Skeletal muscle satellite cell (primary cell): ENCODE results near the gene CFAP126. TPM values are rescaled to one million over a fixed set of nuclear protein-coding genes. Genes with fewer than 3 reads are reported as not detected.
"Not testable (repeated sequence)": the region's sequence is repeated elsewhere in the genome, so short reads cannot be mapped to it uniquely, and the experiment has no call there.

Experiments used
- H3K27me3 ChIP-seq: 2 replicates; pipeline ENCODE4 v1.7.0; 2013; ENCODE audit warnings: low read length; ENCODE audit not compliant: control insufficient read depth, insufficient read depth
- H3K36me3 ChIP-seq: 2 replicates; pipeline ENCODE4 v1.7.0; 2013; ENCODE audit warnings: mild to moderate bottlenecking, control low read depth, low read length; ENCODE audit not compliant: insufficient read depth
- H3K4me1 ChIP-seq: 2 replicates; pipeline ENCODE4 v1.7.0; 2013; ENCODE audit warnings: low read length; ENCODE audit not compliant: control insufficient read depth, insufficient read depth
- H3K4me2 ChIP-seq: 2 replicates; pipeline ENCODE4 v1.7.0; 2013; ENCODE audit warnings: mild to moderate bottlenecking, low read length
- H3K4me3 ChIP-seq: 2 replicates; pipeline ENCODE4 v1.7.0; 2013; ENCODE audit warnings: low read length
- H3K9ac ChIP-seq: 2 replicates; pipeline ENCODE4 v1.7.0; 2013; ENCODE audit warnings: mild to moderate bottlenecking, low read depth, low read length, moderate library complexity
- H3K9me3 ChIP-seq: replicated peaks from 2 replicates; pipeline ENCODE4 v1.7.0; 2013; ENCODE audit warnings: mild to moderate bottlenecking, control low read depth, low read length
- total RNA-seq: library from RNA; depleted of rRNA; stranded (reverse); fragments of >200 nt; gene quantifications from 2 replicates; pipeline ENCODE4 v1.2.3, GENCODE V29; 2012; rRNA removed

Gene CFAP126
- not detected in 2 replicates for total RNA-seq

DNA sequence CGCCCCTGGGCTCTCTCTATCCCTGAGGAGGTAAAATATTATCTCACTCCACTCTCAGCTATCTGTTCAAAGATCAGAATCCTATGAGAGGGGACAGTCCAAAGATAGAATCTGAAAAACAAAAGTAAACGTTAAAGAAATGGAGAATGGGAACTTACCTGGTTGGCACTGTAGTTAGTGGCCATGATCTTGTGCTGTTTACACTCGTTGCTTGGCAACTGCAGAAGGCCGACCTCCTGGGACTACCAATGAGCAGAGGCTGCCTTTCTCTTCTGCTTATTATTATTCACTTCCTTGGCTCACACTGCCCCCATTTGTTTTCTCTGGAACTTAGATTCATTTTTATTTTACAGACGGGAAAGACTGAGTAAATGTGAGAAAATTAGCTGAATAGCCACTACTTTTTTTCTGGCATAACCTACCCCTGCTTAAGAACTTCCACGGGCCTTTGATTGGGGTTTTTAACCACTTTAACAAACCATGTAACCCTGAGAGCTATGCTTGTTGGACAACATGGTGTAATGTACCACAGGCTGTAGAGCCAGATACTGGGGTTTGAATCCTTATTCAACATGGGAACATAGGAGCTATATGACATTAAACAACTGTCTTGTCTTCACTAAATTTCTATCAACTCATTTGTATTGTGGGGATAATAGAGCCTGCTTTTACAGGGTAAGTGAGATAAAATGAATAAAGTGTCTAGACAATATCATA, at the start of gene CFAP126:
Gene CFAP126 (minus strand): TSS at position 193 of the 717 bp plus-strand sequence. CDS start 8 bp downstream, at position 185.
- Histone ChIP-seq H3K4me1 (no peaks in the 10 kb centered on the region), H3K4me2 (no peak within 1 kb of the TSS), H3K36me3 (peaks cover 13% of the 10 kb centered on the region), H3K27me3 (no peaks in the 10 kb centered on the region), H3K9ac (no peak within 1 kb of the TSS), H3K9me3 (no peaks in the 10 kb centered on the region), H3K4me3 (no peak within 1 kb of the TSS)

DNA sequence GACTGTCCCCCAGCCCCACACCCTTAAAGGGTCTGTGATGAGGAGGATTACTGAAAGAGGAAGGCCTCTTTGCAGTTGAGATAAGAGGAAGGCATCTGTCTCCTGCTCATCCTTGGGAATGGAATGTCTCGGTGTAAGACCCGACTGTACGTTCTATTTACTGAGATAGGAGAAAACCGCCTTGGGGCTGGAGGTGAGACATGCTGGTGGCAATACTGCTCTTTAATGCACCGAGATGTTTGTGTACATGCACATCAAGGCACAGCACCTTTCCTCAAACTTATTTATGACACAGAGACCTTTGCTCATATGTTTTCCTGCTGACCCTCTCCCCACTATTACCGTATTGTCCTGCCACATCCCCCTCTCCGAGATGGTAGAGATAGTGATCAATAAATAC, 45.4 kb upstream of the CFAP126 start:
- H3K36me3 ChIP-seq, H3K4me3 ChIP-seq, H3K9me3 ChIP-seq, H3K4me1 ChIP-seq, H3K27me3 ChIP-seq, H3K4me2 ChIP-seq, H3K9ac ChIP-seq: not testable (repeated sequence)

DNA sequence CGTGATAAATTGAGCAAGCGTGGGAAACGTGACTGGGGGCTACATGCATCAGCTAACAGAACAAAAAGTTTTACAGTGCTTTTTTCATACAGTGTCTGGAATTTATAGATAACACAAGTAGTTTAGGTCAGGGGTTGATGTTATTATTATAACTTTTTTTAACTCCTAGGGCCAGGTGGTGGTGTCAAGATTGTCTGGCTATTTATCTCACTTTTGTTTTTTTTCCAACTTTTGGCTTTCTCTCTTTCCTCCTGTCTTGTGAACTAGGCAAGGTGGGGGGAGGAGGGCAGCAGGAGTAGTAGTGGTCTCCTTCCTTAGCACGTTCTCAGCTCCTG, 42.9 kb upstream of the CFAP126 start:
- H3K9me3 ChIP-seq, H3K27me3 ChIP-seq, H3K9ac ChIP-seq, H3K4me1 ChIP-seq, H3K4me2 ChIP-seq, H3K36me3 ChIP-seq, H3K4me3 ChIP-seq: not testable (repeated sequence)

GRCh38 chr1:161409848-161410635, 42.4 kb upstream of the CFAP126 start:
- H3K4me2 ChIP-seq, H3K36me3 ChIP-seq, H3K4me1 ChIP-seq, H3K27me3 ChIP-seq, H3K4me3 ChIP-seq, H3K9ac ChIP-seq, H3K9me3 ChIP-seq: not testable (repeated sequence)

DNA sequence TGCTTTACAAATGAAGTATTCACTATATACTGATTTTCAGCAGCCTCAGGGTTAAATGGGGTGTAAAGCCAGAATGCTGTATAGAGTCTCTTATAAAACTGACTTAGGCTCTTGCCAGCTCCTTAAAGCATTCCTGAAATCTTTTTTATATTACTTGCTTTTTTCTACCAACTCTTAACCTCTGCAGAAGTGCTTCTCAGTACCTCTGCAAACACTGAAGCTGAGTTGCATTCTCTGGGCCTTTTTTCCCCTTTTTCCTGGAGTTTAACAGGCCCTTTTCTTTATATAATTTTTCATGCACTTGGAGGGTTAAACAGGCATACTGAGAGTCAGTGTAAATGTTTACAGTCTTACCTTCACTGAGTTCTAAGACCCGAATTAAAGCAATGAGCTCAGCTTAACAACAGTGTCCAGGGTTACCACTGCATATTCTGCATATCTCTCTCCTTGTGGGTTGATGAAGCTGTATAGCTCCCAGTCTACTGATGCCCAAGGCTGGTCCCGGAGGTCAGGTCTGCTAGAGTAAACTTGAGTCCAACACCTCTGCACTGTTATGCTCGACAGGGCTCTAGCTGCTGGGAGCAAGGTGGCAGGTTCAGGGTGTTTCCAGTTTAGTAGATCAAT, 40.9 kb upstream of the CFAP126 start:
- Histone ChIP-seq H3K9ac (no peak overlapping the region), H3K27me3 (no peaks in the 10 kb centered on the region), H3K4me2 (no peak overlapping the region), H3K4me1 (no peaks in the 10 kb centered on the region), H3K36me3 (no peaks in the 10 kb centered on the region), H3K9me3 (no peaks in the 10 kb centered on the region), H3K4me3 (no peak overlapping the region)

- Histone ChIP-seq H3K9me3 (no peaks in the 10 kb centered on the region), H3K36me3 (no peaks in the 10 kb centered on the region), H3K9ac (no peak overlapping the region), H3K4me1 (no peaks in the 10 kb centered on the region), H3K4me3 (no peak overlapping the region), H3K27me3 (no peaks in the 10 kb centered on the region), H3K4me2 (no peak overlapping the region)
Measured at GRCh38 chr1:161407451-161407985, 39.8 kb upstream of the CFAP126 start.

DNA sequence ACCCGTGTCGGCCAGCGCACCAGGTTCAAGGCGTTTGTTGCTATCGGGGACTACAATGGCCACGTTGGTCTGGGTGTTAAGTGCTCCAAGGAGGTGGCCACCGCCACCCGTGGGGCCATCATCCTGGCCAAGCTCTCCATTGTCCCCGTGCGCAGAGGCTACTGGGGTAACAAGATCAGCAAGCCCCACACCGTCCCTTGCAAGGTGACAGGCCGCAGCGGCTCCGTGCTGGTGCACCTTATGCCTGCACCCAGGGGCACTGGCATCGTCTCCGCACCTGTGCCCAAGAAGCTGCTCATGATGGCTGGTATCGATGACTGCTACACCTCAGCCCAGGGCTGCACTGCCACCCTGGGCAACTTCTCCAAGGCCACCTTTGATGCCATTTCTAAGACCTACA, 38.9 kb upstream of the CFAP126 start:
- not testable (repeated sequence) for H3K4me1 ChIP-seq, H3K9me3 ChIP-seq, H3K9ac ChIP-seq, H3K4me3 ChIP-seq, H3K27me3 ChIP-seq, H3K36me3 ChIP-seq, H3K4me2 ChIP-seq

GRCh38 chr1:161404051-161404597, 36.4 kb upstream of the CFAP126 start:
- Histone ChIP-seq H3K4me1 (peaks cover 5% of the 10 kb centered on the region), H3K4me3 (no peak overlapping the region), H3K27me3 (no peaks in the 10 kb centered on the region), H3K4me2 (no peak overlapping the region), H3K9me3 (no peaks in the 10 kb centered on the region), H3K9ac (no peak overlapping the region), H3K36me3 (no peaks in the 10 kb centered on the region)

DNA sequence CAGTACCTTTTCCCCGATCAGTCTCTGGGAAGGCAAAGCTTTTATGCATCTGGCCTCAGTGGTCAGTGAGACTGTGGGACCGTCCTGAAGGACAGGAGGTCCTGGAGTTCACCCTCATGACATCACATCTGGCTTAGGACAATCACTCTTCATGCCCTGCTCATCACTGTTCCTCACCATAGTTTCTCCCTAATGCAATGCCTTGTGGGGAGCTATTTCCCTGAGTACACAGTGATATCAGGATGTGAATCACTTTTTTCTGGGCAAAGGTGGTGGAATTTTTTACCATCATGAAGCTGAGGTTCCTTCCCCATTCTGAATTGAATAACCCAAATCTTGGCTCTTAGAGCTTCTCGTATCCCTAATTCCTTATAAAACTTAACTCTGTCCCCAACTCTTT, 34.8 kb upstream of the CFAP126 start:
- no peaks in the 10 kb centered on the region for H3K9me3 ChIP-seq
- H3K9ac ChIP-seq = no peak overlapping the region
- no peak overlapping the region for H3K4me3 ChIP-seq
- peaks cover 10% of the 10 kb centered on the region for H3K4me1 ChIP-seq
- no peak overlapping the region for H3K4me2 ChIP-seq
- no peaks in the 10 kb centered on the region for H3K27me3 ChIP-seq
- H3K36me3 ChIP-seq = no peaks in the 10 kb centered on the region

GRCh38 chr1:161399257-161399998, 31.8 kb upstream of the CFAP126 start:
- Histone ChIP-seq H3K36me3 (no peaks in the 10 kb centered on the region), H3K4me3 (peak overlapping the region; percentile 77)

GRCh38 chr1:161398900-161399256, 31.2 kb upstream of the CFAP126 start:
- Histone ChIP-seq H3K36me3 (no peaks in the 10 kb centered on the region), H3K27me3 (no peaks in the 10 kb centered on the region), H3K4me3 (peak overlapping the region; percentile 77), H3K9ac (peak overlapping the region; percentile 93), H3K4me2 (peak overlapping the region; percentile 87), H3K9me3 (no peaks in the 10 kb centered on the region), H3K4me1 (peaks cover 10% of the 10 kb centered on the region)

More at GRCh38 chr1:161399257-161399998, 31.8 kb upstream of the CFAP126 start:
- no peaks in the 10 kb centered on the region for H3K9me3 ChIP-seq
- peak overlapping the region; percentile 93 for H3K9ac ChIP-seq
- H3K4me2 ChIP-seq = peak overlapping the region; percentile 87
- H3K4me1 ChIP-seq = peaks cover 10% of the 10 kb centered on the region
- H3K27me3 ChIP-seq = no peaks in the 10 kb centered on the region
